Adrenal gland (tissue), 12 donors: ENCODE results near the gene SLFNL1. TPM values are rescaled to one million over a fixed set of nuclear protein-coding genes. Genes with fewer than 3 reads are reported as not detected.

Source experiments
- DNase-seq, 7 donors: peaks; one replicate each; pipeline ENCODE4 v3.0.0-alpha.2; 2019 to 2020
- H3K27ac ChIP-seq, 5 donors: fragments of 200-600 bp; sonication (generic) in 4 of 5; 1 replicate in 3 of 5; 2 replicates in 2 of 5; pipeline versions ENCODE4 v1.5.1 to v1.8.0; 2016 to 2020; ENCODE audit warnings: mild to moderate bottlenecking in 1 of 5
- H3K27me3 ChIP-seq: fragments of 200-600 bp; 2 replicates; pipeline ENCODE4 v1.8.0; 2021
- H3K36me3 ChIP-seq, 2 donors: fragments of 200-600 bp; replicated peaks in 1 of 2; 1 replicate in 1 of 2; 2 replicates in 1 of 2; pipeline versions ENCODE4 v1.5.1 to v1.8.0; 2018 to 2022
- H3K4me1 ChIP-seq, 2 donors: fragments of 200-600 bp; replicated peaks in 1 of 2; 1 replicate in 1 of 2; 2 replicates in 1 of 2; pipeline versions ENCODE4 v1.5.1 to v1.8.0; 2018 to 2021
- H3K4me3 ChIP-seq, 4 donors: fragments of 200-600 bp; sonication (generic) in 3 of 4; one replicate each; pipeline ENCODE4 v1.5.1; 2016 to 2018
- H3K9me3 ChIP-seq, 3 donors: fragments of 200-600 bp; sonication (generic) in 1 of 3; replicated peaks in 1 of 3; 1 replicate in 2 of 3; 2 replicates in 1 of 3; pipeline versions ENCODE4 v1.5.1 to v1.8.0; 2016 to 2021
- POLR2A ChIP-seq, 2 donors: fragments of 450-650 bp; IDR thresholded peaks; one replicate each; pipeline ENCODE4 v1.6.1; 2017; ENCODE audit warnings: antibody characterized with exemption in 2 of 2, mild to moderate bottlenecking in 2 of 2, moderate library complexity in 1 of 2
- WGBS, 4 donors: extraction: QIAGEN DNeasy Blood & Tissue Kit in 2 of 4; methylation state at CpG; one replicate each; pipeline versions ENCODE4 v1.1.5 to v1.1.7; 2013 to 2017; 5-methylcytosine and 5-hydroxymethylcytosine counted together
- intact Hi-C, 2 donors: fragments of 100-400 bp; cut with DNase I; formaldehyde crosslinking; loops; one replicate each; pipeline versions ENCODE4 v1.14.1 to v1.15.0; 2022 to 2023
- polyA plus RNA-seq, 3 donors: library from polyadenylated mRNA; stranded (reverse); fragments of 200-250 nt in 2 of 3; fragments of 350-450 nt in 1 of 3; fragmentation: Illumina TruSeq in 1 of 3; extraction: RNeasy Lipid Tissue Mini Kit (QIAGEN cat#74804) in 1 of 3; gene quantifications; one replicate each; pipeline ENCODE4 v1.2.3, GENCODE V29; 2013 to 2014
- total RNA-seq, 9 donors: library from RNA; depleted of rRNA in 4 of 9; stranded (reverse); fragments of >200 nt in 4 of 9; fragments of 120-200 nt in 1 of 9; fragmentation: NEBNext Ultra II Directional in 1 of 9; extraction: Animal tissue kit (Norgen Biotek cat#: 25700) in 1 of 9; gene quantifications; one replicate each; pipeline versions ENCODE4 v1.1.0 to v1.2.4, GENCODE V29; 2013 to 2023
- TF ChIP-seq, protein P1 (sequence below), 6 experiments: fragments of 450-650 bp in 4 of 6; fragments of 200-600 bp in 2 of 6; sonication (generic) in 1 of 6; IDR thresholded peaks; 1 replicate in 5 of 6; 2 replicates in 1 of 6; pipeline versions ENCODE4 v1.5.1 to v1.8.0; 2016 to 2021; ENCODE audit warnings: antibody characterized with exemption in 6 of 6, mild to moderate bottlenecking in 2 of 6, moderate library complexity in 1 of 6
- donor health status: healthy with polysubstance abuse.
- donor health status: Bipolar disorder and iron deficiency.
- donor health status: DM: yes; HTN: yes; CAD: no.
- donor health status: DM: no; HTN: no; CAD: no.
- donor health status: DM: no; HTN: no; CAD: no.
- donor health status: DM: yes; HTN: yes; CAD: no.

The SLFNL1 gene
- total and polyA plus RNA-seq, 12 donors: 0.06 to 1.4 (median 0.26) TPM; not detected in 1

DNA sequence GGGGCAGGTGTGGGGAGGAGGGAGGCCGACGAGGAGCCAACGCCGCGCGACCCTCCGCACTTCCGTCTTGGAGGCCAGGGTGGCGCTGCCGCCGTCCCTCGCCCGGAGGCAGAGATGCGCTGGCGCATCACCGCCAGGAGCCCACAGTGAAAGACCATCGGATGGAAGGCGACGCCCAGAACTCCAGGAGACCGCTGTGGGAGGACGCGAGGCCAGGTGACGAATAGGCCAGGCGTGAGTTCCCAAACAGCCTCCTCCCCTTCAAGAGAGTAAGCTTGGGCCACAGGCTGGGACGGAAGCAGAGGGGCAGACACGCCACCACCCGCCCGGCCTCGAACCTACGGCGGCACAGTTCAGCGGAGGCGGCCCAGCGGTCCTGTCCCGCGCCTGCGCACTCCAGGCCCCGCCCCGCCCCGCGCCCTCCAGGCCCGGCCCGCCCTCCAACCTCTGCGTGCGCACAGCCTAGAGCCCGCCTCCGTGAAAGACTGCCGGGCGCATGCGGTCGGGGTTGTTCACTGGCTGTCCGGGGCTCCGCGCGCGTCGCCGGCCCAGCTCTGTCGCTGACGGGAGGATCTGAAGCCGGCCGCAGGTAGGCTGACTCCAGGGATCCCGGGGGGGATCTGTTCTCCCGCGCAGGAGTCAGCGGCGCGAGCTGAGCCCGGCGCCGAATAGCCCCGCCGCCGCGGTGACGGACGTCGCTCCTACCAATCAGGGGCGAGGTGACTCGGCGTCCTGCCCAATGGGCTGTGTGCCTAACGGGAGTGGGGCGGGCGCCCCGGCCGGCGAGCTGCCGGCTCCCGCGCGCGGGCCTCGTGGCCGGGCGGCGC lies 42.1 kb downstream of the SLFNL1 start, which contains the start of gene CTPS1:
Gene CTPS1 (plus strand): TSS at position 456 of the 827 bp plus-strand sequence. CDS start 3,595 bp downstream, outside the sequence.
- Histone ChIP-seq H3K4me1 (peaks cover 21 to 42% of the 10 kb centered on the region in 2 donors), H3K27me3 (no peaks in the 10 kb centered on the region), H3K27ac (peak within 1 kb of the TSS; percentile 80 to 94 (median 92)), H3K36me3 (no peaks in the 10 kb centered on the region), H3K9me3 (no peaks in the 10 kb centered on the region), H3K4me3 (peak within 1 kb of the TSS; percentile 38 to 74 (median 48))
- intact Hi-C loops: no loop called here
- peak; percentile 95 to 97 (median 97) for DNase-seq
- 0 to 1% (median 1%) methylated on average over 22 to 96 of the region's 96 CpGs for WGBS, 4 donors
- TF ChIP-seq, protein P1, sequence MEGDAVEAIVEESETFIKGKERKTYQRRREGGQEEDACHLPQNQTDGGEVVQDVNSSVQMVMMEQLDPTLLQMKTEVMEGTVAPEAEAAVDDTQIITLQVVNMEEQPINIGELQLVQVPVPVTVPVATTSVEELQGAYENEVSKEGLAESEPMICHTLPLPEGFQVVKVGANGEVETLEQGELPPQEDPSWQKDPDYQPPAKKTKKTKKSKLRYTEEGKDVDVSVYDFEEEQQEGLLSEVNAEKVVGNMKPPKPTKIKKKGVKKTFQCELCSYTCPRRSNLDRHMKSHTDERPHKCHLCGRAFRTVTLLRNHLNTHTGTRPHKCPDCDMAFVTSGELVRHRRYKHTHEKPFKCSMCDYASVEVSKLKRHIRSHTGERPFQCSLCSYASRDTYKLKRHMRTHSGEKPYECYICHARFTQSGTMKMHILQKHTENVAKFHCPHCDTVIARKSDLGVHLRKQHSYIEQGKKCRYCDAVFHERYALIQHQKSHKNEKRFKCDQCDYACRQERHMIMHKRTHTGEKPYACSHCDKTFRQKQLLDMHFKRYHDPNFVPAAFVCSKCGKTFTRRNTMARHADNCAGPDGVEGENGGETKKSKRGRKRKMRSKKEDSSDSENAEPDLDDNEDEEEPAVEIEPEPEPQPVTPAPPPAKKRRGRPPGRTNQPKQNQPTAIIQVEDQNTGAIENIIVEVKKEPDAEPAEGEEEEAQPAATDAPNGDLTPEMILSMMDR (IDR thresholded peaks at IDR 0.05): peak in 3 of 6 experiments; percentile 16 to 26 (median 24)
- TF ChIP-seq POLR2A (IDR thresholded peaks at IDR 0.05): peak; percentile 36 to 86

DNA sequence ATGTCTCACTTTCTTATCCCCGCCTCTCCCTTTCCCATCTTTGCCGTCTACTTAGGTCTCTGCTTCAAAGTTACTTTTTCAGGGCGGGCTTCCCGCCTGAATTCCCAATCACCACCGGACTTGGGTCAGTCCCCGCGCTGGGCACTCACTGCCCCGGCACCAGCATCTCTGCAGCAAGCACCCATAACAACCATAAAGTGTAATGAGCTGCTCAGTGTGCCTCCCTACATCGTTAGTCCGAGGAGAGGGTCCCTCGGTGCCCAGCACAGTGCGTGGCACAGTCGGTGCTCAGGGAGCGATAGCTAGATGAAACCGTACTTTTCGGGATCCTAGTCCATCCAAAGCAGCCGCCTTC lies 42.7 kb downstream of the SLFNL1 start:
- Histone ChIP-seq H3K9me3 (no peaks in the 10 kb centered on the region), H3K27ac (peak overlapping the region in 4 of 5 donors; percentile 83 to 94 (median 92)), H3K27me3 (no peaks in the 10 kb centered on the region), H3K4me3 (peak overlapping the region; percentile 3 to 59 (median 38)), H3K4me1 (peaks cover 21 to 36% of the 10 kb centered on the region in 2 donors), H3K36me3 (no peaks in the 10 kb centered on the region)
- TF ChIP-seq, protein P1 (IDR thresholded peaks at IDR 0.05): no peak
- TF ChIP-seq POLR2A (IDR thresholded peaks at IDR 0.05): no peak
- intact Hi-C loops: no loop called here
- peak in 2 of 7 donors; percentile 35 to 64 for DNase-seq
- WGBS, 4 donors: 36 to 67% (median 40%) methylated on average over 8 to 17 of the region's 17 CpGs

DNA sequence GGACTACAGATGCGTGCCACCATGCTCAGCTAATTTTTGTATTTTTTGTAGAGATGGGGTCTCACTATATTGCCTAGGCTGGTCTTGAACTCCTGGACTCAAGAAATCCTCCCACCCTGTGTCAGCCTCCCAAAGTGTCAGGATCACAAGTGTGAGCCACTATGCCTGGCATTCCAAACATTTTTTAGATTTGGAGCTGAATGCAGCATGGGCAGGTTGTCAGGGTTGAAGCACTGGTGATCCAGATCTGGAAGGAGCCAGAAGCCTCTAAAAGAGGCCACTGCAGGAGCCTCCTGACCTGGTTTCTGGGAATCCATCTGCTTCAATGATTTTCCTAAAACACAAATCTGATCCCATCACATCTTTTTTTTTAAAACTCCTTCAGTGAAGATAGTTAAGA lies 43.8 kb downstream of the SLFNL1 start:
- TF ChIP-seq POLR2A (IDR thresholded peaks at IDR 0.05): no peak
- TF ChIP-seq, protein P1 (IDR thresholded peaks at IDR 0.05): no peak
- 78 to 100% (median 100%) methylated on average over 1 of the region's 1 CpG for WGBS, 4 donors

DNA sequence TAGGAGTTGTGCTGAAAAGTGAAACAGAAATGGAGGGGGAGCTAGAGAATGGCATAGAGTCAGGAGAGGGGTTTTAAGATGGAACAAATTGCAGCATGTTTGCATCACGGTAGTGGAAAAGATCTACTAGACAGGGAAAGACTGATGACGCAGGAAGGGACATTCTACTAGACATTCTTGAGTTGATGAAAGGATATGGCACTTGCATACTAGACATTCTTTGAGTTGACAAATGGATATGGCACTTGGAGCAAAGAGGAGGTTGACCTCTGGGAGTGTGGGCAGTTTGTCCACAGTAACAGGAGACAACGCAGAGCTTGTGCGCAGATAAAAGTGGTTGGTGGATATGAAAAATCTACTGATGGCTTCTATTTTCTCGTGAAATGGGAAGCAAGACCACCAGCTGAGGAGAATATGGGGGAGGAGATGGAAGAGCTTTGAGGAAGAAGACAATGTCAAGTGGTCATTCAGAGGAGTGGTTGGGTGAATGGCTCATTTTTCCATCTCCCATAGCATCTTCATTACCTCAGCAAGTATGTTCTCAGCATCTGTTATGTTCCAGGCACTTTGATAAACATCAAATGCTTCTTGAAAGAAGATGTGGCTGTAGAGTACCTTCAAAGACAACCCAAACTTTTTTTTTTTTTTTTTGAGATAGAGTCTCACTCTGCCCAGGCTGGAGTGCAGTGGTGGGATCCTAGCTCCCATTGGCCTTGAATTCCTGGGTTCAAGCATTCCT lies 44.4 kb downstream of the SLFNL1 start:
- TF ChIP-seq, protein P1 (IDR thresholded peaks at IDR 0.05): no peak
- TF ChIP-seq POLR2A (IDR thresholded peaks at IDR 0.05): no peak
- no peak overlapping the region for H3K27ac ChIP-seq

More for the DNA sequence above, 43.8 kb downstream of the SLFNL1 start:
- Histone ChIP-seq H3K4me3 (no peak overlapping the region), H3K4me1 (peaks cover 13 to 27% of the 10 kb centered on the region in 2 donors), H3K27ac (no peak overlapping the region), H3K9me3 (no peaks in the 10 kb centered on the region), H3K36me3 (no peaks in the 10 kb centered on the region), H3K27me3 (no peaks in the 10 kb centered on the region)
- no peak for DNase-seq
- intact Hi-C loops: no loop called here

More for the DNA sequence above, 44.4 kb downstream of the SLFNL1 start:
- Histone ChIP-seq H3K36me3 (no peaks in the 10 kb centered on the region), H3K27me3 (no peaks in the 10 kb centered on the region), H3K4me1 (peaks cover 13 to 21% of the 10 kb centered on the region in 2 donors), H3K4me3 (no peak overlapping the region), H3K9me3 (no peaks in the 10 kb centered on the region)
- WGBS, 4 donors: 74 to 88% (median 84%) methylated on average over 5 of the region's 5 CpGs
- no peak for DNase-seq
- intact Hi-C loops: no loop called here
